Fibroblast of lung (primary cell): Measurements from ENCODE around the gene BAIAP2. TPM values are rescaled to one million over a fixed set of nuclear protein-coding genes. Genes with fewer than 3 reads are reported as not detected.

Experiments used
- DNase-seq, 2 donors: peaks; one replicate each; pipeline versions ENCODE4 v3.0.0 to v3.0.0-alpha.2; 2010; ENCODE audit warnings: low read depth in 2 of 2
- H2AFZ ChIP-seq: 2 replicates; pipeline ENCODE4 v1.5.1; 2012; ENCODE audit warnings: low read length, control low read depth, inconsistent platforms
- H3K27ac ChIP-seq: 2 replicates; pipeline ENCODE4 v1.5.1; 2011; ENCODE audit warnings: low read length, control low read depth; ENCODE audit not compliant: insufficient read depth
- H3K27me3 ChIP-seq: 2 replicates; pipeline ENCODE4 v1.5.1; 2011; ENCODE audit warnings: mild to moderate bottlenecking, low read length; ENCODE audit not compliant: control insufficient read depth, insufficient read depth
- H3K36me3 ChIP-seq: 2 replicates; pipeline ENCODE4 v1.5.1; 2011; ENCODE audit warnings: low read length; ENCODE audit not compliant: control insufficient read depth, insufficient read depth
- H3K4me1 ChIP-seq: 2 replicates; pipeline ENCODE4 v1.5.1; 2011; ENCODE audit warnings: low read length; ENCODE audit not compliant: control insufficient read depth, insufficient read depth; ENCODE audit errors: extremely low read depth
- H3K4me2 ChIP-seq: 2 replicates; pipeline ENCODE4 v1.5.1; 2011; ENCODE audit warnings: low read length, control low read depth; ENCODE audit not compliant: insufficient read depth; ENCODE audit errors: extremely low read depth
- H3K4me3 ChIP-seq, 4 experiments: fragments of 200-600 bp in 1 of 4; sonication (generic) in 1 of 4; replicated peaks in 1 of 4; 2 replicates each; pipeline ENCODE4 v1.5.1; 2011 to 2016; ENCODE audit warnings: low read length in 4 of 4, low read depth in 3 of 4, mild to moderate bottlenecking in 3 of 4, control low read depth in 2 of 4, inconsistent platforms in 1 of 4, mixed read lengths in 1 of 4; ENCODE audit not compliant: insufficient read depth in 1 of 4; ENCODE audit errors: control extremely low read depth in 1 of 4
- H3K79me2 ChIP-seq: 2 replicates; pipeline ENCODE4 v1.5.1; 2012; ENCODE audit warnings: mild to moderate bottlenecking, low read length, inconsistent platforms; ENCODE audit not compliant: control insufficient read depth, insufficient read depth
- H3K9ac ChIP-seq: 2 replicates; pipeline ENCODE4 v1.5.1; 2011; ENCODE audit warnings: mild to moderate bottlenecking, low read length, control low read depth; ENCODE audit not compliant: insufficient read depth
- H3K9me3 ChIP-seq: 2 replicates; pipeline ENCODE4 v1.5.1; 2012; ENCODE audit warnings: low read depth, low read length; ENCODE audit not compliant: control insufficient read depth, insufficient read depth
- H4K20me1 ChIP-seq: 2 replicates; pipeline ENCODE4 v1.5.1; 2011; ENCODE audit warnings: low read length; ENCODE audit not compliant: control insufficient read depth, insufficient read depth; ENCODE audit errors: extremely low read depth
- EZH2 ChIP-seq: IDR thresholded peaks from 2 replicates; pipeline ENCODE4 v1.5.1; 2012; ENCODE audit warnings: low read length, control low read depth, mild to moderate bottlenecking; ENCODE audit errors: missing control alignments
- polyA plus RNA-seq, 2 donors: library from polyadenylated mRNA; depleted of rRNA in 1 of 2; stranded (reverse) in 1 of 2; unstranded in 1 of 2; fragments of >200 nt; gene quantifications; 2 replicates each; pipeline ENCODE4 v1.2.1, GENCODE V29; 2011 to 2012; ENCODE audit warnings: missing spikeins in 1 of 2
- total RNA-seq: library from RNA; depleted of rRNA; stranded (reverse); fragments of >200 nt; gene quantifications from 2 replicates; pipeline ENCODE4 v1.2.1, GENCODE V29; 2014
- TF ChIP-seq, protein P1 (sequence below), 2 donors: IDR thresholded peaks in 1 of 2; conservative IDR thresholded peaks in 1 of 2; 1 replicate in 1 of 2; 2 replicates in 1 of 2; pipeline ENCODE4 v1.5.1; 2011 to 2012; ENCODE audit warnings: low read length in 2 of 2, control low read depth in 1 of 2, inconsistent platforms in 1 of 2, low read depth in 1 of 2, mild to moderate bottlenecking in 1 of 2

The BAIAP2 gene
- total and polyA plus RNA-seq, 2 donors (not counting 1 experiment from before 2014, with no cell fraction given), result 6.0 to 13.4 TPM

- Histone ChIP-seq H3K27ac (no peak overlapping the region), H3K4me2 (no peak overlapping the region), H3K27me3 (peaks cover under 1% of the 10 kb centered on the region), H4K20me1 (no peaks in the 10 kb centered on the region), H3K9ac (no peak overlapping the region), H3K4me3 (no peak overlapping the region), H2AFZ (no peak overlapping the region), H3K36me3 (peaks cover 28% of the 10 kb centered on the region), H3K9me3 (no peaks in the 10 kb centered on the region), H3K79me2 (peaks cover 4% of the 10 kb centered on the region), H3K4me1 (peaks cover 3% of the 10 kb centered on the region)
- TF ChIP-seq, protein P1, sequence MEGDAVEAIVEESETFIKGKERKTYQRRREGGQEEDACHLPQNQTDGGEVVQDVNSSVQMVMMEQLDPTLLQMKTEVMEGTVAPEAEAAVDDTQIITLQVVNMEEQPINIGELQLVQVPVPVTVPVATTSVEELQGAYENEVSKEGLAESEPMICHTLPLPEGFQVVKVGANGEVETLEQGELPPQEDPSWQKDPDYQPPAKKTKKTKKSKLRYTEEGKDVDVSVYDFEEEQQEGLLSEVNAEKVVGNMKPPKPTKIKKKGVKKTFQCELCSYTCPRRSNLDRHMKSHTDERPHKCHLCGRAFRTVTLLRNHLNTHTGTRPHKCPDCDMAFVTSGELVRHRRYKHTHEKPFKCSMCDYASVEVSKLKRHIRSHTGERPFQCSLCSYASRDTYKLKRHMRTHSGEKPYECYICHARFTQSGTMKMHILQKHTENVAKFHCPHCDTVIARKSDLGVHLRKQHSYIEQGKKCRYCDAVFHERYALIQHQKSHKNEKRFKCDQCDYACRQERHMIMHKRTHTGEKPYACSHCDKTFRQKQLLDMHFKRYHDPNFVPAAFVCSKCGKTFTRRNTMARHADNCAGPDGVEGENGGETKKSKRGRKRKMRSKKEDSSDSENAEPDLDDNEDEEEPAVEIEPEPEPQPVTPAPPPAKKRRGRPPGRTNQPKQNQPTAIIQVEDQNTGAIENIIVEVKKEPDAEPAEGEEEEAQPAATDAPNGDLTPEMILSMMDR (conservative IDR thresholded peaks at IDR 0.05 in 1 of 2, IDR thresholded peaks at IDR 0.05 in 1 of 2; ENCODE audit: low read depth in 1 of 2, low read length in 2 of 2), result no peak
- no peak for TF ChIP-seq EZH2
- DNase-seq, result no peak
Observed at GRCh38 chr17:80998118-80998747, 36.7 kb upstream of the BAIAP2 start.

- Histone ChIP-seq H4K20me1 (no peaks in the 10 kb centered on the region), H3K36me3 (peaks cover 28% of the 10 kb centered on the region)
- TF ChIP-seq, protein P1 (conservative IDR thresholded peaks at IDR 0.05 in 1 of 2, IDR thresholded peaks at IDR 0.05 in 1 of 2; ENCODE audit: low read depth in 1 of 2, low read length in 2 of 2), result no peak
- TF ChIP-seq EZH2, result no peak
Observed at GRCh38 chr17:80998748-80999535, 36.0 kb upstream of the BAIAP2 start.

GRCh38 chr17:80999536-81000333 is 35.2 kb upstream of the BAIAP2 start:
- H3K27ac ChIP-seq, result no peak overlapping the region
- no peak overlapping the region for H3K4me2 ChIP-seq
- no peak overlapping the region for H2AFZ ChIP-seq
- H3K9me3 ChIP-seq, result no peaks in the 10 kb centered on the region
- no peak overlapping the region for H3K9ac ChIP-seq
- DNase-seq, result no peak
- no peaks in the 10 kb centered on the region for H3K79me2 ChIP-seq
- no peak overlapping the region for H3K4me3 ChIP-seq
- H4K20me1 ChIP-seq, result no peaks in the 10 kb centered on the region
- peaks cover 11% of the 10 kb centered on the region for H3K27me3 ChIP-seq
- peaks cover 3% of the 10 kb centered on the region for H3K4me1 ChIP-seq
- peaks cover 28% of the 10 kb centered on the region for H3K36me3 ChIP-seq
- no peak for TF ChIP-seq EZH2
- TF ChIP-seq, protein P1 (conservative IDR thresholded peaks at IDR 0.05 in 1 of 2, IDR thresholded peaks at IDR 0.05 in 1 of 2; ENCODE audit: low read depth in 1 of 2, low read length in 2 of 2), result no peak

More at GRCh38 chr17:80998748-80999535, 36.0 kb upstream of the BAIAP2 start:
- Histone ChIP-seq H3K9me3 (no peaks in the 10 kb centered on the region), H3K9ac (no peak overlapping the region), H3K4me2 (no peak overlapping the region), H3K79me2 (no peaks in the 10 kb centered on the region), H3K27ac (no peak overlapping the region), H3K27me3 (peaks cover 6% of the 10 kb centered on the region), H3K4me1 (peaks cover 3% of the 10 kb centered on the region), H3K4me3 (no peak overlapping the region), H2AFZ (no peak overlapping the region)
- no peak for DNase-seq
